HG02642 (cell line): ENCODE measurements around the gene RNF43.

Experiments
- ATAC-seq: cut with Tn5 transposase; IDR thresholded peaks from one replicate; pipeline ENCODE4 v1.9.1; 2021; ENCODE audit warnings: mild to moderate bottlenecking; ENCODE audit not compliant: unreplicated experiment, poor library complexity

The RNF43 gene

GRCh38 chr17:58383892-58384462 lies 33.4 kb downstream of the RNF43 start:
- no peak for ATAC-seq

GRCh38 chr17:58382872-58383242 lies 34.5 kb downstream of the RNF43 start:
- ATAC-seq = no peak

- peak; percentile 71 for ATAC-seq
Measured at GRCh38 chr17:58382108-58382871, 35.0 kb downstream of the RNF43 start.

GRCh38 chr17:58381124-58382035 lies 36.0 kb downstream of the RNF43 start:
- ATAC-seq = no peak

- no peak for ATAC-seq
Measured at GRCh38 chr17:58380207-58381123, 36.9 kb downstream of the RNF43 start.

GRCh38 chr17:58379511-58379824 lies 37.9 kb downstream of the RNF43 start:
- no peak for ATAC-seq

GRCh38 chr17:58378733-58379510 lies 38.4 kb downstream of the RNF43 start:
- ATAC-seq = no peak

GRCh38 chr17:58377661-58378060 lies 39.7 kb downstream of the RNF43 start:
- ATAC-seq = no peak

GRCh38 chr17:58377093-58377601 lies 40.2 kb downstream of the RNF43 start:
- no peak for ATAC-seq

- no peak for ATAC-seq
Measured at GRCh38 chr17:58376472-58377000, 40.8 kb downstream of the RNF43 start.

GRCh38 chr17:58375811-58376210 lies 41.5 kb downstream of the RNF43 start:
- no peak for ATAC-seq

- no peak for ATAC-seq
Measured at GRCh38 chr17:58375256-58375655, 42.1 kb downstream of the RNF43 start.

GRCh38 chr17:58373923-58374322 lies 43.4 kb downstream of the RNF43 start:
- no peak for ATAC-seq

GRCh38 chr17:58373003-58373402 lies 44.3 kb downstream of the RNF43 start:
- no peak for ATAC-seq

GRCh38 chr17:58371300-58371950 lies 45.9 kb downstream of the RNF43 start:
- no peak for ATAC-seq

GRCh38 chr17:58370716-58371115 lies 46.6 kb downstream of the RNF43 start:
- no peak for ATAC-seq

- no peak for ATAC-seq
Measured at GRCh38 chr17:58370309-58370708, 47.0 kb downstream of the RNF43 start.

GRCh38 chr17:58369214-58370031 lies 47.9 kb downstream of the RNF43 start:
- ATAC-seq = no peak
